ENCODE results near the gene ZNF771.
"Not testable (repeated sequence)": the region's sequence is repeated elsewhere in the genome, so short reads cannot be mapped to it uniquely, and the experiment has no call there.

ZNF771 gene

DNA sequence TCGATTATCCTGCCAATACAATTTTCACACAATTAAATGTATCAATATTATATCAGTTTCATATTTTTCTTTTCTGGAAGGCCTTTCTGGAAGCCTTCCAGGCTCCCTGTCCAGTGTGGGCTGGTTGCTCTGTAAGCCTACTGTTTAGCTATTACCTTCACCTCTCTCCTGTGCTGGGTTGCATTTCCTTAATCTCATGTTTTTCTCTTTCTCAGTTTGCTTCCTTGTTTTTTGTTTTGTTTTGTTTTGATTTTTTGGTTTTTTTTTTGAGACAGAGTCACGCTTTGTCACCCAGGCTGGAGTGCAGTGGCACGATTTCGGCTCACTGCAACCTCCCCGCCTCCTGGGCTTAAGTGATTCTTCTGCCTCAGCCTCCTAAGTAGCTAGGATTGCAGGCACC is 31.4 kb downstream of the ZNF771 start:
- no peak for DNase-seq

DNA sequence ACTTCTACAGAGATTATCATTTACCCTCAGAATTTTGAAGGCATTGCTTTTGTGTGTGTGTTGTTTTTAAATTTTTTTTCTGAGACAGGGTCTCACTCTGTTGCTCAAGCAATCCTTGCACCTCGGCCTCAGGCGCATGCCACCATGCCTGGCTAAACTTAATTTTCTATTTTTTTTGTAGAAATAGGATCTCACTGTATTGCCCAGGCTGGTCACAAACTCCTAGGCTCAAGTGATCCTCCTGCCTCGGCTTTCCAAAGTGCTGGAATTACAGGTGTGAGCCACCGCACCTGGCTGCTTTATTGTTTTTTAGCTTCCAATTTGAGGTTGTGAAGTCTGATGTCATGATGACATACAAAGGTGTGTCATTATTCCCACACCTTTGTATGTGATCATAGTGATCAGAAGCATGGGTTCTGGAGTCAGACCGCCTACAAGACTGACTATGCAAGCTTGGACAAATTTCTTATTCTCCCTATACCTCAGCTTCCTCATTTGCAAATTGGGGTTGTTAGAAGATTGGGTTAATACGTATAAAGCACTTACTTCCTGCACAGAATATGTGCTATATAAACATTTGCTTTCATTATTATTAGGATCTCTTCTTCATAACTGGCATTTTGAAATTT is 32.4 kb downstream of the ZNF771 start:
- no peak for DNase-seq

DNA sequence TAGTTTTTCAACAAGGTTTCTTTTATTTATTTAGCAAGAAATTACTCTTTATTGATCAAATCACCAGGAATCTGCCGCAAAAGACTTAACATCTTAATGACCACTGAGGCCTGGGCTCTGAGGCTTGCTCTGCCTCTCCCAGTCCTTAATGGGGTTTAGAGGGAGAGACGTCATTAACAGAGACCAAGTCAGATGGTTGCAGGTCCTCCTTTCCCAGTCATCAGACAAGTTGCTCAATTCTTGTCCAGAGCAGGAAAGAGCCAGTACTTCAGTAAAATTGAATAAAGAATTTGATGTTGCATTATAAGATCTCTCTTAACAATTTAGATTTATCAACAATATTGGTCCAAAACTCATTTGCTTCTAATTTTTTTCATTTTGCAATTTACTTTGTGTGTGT is 36.2 kb downstream of the ZNF771 start:
- no peak for DNase-seq

DNA sequence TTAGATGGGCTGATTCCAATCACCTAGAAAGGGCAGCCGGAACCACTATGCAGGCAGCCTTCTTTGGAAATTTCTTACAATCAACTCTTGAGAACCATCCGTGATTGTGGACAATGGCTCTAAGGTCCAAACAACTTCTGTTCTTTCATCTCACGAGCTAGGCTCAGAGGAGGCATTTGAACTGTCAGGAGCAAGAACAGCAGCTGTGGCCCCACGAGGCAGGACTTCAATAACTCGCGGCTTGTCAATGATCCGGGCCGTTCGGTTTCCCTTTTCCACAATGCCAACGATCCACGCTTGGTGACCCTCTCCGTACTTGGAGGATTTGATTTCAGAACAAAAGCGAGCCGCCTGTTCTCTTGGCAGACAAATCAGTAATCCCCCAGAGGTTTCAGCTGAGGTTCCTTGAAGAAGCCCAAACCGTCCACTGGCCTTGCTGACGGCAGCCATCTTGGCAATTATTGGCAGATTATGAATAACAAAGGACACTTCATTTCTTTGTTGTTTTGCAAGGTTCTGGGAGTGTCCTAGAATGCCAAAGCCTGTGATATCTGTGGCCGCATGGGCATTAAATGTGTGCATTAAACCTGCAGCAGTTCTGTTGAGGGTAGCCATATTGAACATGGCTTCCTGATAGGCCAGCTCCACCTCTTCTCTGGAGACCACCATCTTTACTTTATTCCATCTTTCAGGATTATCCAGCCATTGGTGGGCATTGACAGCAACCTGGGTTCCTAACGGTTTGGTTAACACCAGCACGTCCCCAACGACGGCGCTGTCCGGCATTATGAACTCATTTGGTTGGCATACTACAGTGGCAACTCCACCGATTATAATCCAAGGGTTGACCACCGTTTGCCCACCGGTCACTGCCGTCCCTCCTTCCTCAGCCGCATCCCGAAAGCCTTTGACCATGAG is 37.1 kb downstream of the ZNF771 start:
- no peak for DNase-seq

DNA sequence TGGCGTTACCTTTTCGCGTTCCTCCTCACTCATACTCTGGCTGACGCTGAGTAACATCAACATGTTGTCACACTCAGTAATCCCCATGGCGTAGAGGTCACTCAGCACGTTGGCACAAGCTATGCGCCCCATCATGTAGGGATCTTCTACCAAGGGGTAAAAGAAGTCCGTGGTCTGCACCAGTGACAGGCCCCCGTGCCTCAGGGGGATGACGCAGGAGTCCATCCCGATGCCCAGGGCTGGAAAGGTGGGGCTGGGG is 37.7 kb downstream of the ZNF771 start:
- DNase-seq = no peak

DNA sequence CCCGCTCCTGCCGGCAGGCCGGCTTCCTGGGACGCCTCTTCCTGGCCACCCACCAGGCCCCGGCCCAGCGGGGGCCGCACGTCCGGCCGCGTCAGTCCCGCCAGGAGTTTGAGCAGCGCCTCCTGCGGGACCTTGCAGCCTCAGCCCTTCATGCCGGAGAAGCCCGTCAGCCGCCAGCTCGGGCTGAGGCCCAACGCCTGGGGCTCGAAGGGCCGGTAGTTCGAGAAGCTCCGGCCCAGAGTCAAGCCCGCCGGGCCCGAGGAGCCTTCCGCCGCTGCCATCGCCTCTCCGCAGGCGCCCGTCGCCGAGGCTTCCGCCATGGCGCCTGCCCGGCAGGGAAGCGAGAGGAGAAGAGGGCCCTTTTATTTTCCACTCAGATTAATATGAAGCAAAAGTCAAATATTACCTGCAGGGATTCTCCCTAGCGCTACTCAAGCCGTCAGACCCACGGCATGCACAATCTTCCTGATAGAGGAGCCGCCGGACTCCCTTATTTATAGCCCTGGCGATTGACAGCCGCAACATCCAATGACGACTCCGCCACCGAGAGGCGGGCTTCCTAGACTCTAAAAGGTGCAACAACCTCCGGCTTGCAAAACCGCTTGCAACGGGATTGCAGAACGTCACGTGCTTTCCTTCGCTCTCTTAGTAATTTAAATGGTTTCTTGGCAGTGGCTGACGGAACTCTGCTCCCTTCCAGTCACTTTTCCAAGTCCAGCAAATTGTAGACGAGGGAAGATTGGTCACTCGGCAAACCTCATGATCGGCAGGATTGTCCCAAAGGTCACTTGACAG is 38.2 kb downstream of the ZNF771 start, which contains the start of gene SEPHS2:
TSS of gene SEPHS2 (minus strand) at position 467 of the 795 bp plus-strand sequence. CDS start at position 320, 147 bp downstream.
- DNase-seq = peak; percentile 96

DNA sequence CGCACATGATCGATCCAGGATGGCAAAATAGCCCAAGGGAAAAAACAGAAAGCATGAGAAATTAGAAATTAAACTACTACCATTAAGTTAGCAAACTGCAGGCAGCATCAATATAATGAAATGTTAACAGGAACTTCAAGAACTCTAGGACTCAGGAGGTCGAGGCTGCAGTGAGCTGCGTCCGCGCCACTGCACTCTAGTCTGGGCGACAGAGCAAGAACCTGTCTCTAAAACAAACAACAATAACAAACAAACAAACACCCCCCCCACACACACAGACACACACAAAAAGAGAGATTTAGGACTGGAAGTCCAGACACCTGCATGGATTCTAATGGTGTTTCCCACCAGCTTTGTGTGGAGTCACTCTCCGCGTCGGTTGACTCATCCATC is 38.8 kb downstream of the ZNF771 start:
- no peak for DNase-seq

DNA sequence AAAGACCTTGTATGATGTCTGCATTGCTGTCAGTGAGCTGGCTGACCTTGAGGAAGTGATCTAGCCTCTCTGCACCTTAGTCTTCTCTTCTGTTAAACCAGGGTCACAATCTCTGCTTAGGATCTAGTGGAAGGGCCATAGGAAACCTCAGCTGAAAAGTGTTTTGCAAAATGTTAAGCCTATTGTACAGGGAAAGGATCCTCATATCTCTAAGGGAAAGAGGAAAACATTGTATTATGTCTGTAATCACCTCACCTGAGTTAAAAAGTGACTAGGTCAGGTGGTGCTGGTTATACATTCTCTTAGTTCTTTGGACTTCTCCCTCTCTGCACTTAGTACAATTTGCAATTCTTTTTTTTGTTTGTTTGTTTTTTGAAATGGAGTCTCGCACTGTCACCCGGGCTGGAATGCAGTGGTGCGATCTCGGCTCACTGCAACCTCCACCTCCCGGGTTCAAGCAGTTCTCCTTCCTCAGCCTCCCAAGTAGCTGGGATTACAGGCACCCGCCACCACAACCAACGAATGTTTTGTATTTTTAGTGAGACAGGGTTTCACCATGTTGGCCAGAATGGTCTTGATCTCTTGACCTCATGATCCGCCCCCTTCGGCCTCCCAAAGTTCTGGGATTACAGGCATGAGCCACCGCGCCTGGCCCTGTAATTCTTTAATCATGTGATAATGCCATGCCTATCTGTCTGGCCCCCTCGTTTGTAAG is 40.3 kb downstream of the ZNF771 start:
- no peak for DNase-seq

DNA sequence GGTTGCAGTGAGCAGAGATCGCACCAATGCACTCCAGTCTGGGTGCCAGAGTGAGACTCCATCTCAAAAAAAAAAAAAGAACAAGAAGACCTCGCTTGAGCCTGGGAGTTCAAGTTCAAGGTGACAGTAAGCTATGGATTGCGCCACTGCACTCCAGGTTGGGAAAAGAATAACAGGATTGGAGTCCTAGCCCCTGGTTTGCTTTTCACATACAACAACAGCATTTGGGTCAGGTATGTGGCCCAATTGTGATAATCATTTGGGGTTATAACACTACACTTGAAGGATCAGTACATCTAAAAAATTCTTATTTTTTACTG is 41.7 kb downstream of the ZNF771 start:
- no peak for DNase-seq

DNA sequence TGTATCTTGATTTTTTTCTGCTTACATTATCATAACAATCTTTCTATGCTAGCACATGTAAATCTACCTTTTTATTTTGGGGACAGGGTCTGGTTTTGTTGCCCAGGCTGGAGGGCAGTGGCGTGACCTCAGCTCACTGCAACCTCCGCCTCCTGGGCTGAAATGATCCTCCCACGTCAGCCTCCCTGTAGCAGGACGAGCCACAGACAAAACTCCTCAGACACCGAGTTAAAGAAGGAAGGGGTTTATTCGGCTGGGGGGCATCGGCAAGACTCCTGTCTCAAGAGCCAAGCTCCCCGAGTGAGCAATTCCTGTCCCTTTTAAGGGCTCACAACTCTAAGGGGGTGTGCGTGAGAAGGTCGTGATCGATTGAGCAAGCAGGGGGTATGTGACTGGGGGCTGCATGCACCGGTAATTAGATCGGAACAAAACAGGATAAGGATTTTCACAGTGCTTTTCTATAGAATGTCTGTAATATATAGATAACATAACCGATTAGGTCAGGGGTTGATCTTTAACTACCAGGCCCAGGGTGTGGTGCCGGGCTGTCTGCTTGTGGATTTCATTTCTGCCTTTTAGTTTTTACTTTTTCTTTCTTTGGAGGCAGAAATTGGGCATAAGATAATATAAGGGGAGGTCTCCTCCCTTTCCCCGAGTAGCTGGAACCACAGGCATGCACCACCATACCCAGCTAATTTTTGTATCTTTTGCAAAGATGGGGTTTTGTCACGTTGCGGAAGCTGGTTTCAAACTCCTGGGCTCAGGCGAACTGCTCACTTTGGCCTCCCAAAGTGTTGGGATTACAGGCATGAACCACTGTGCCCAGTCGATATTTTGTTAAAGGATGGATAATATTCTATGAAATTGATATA is 45.5 kb downstream of the ZNF771 start:
- DNase-seq = not testable (repeated sequence)

DNA sequence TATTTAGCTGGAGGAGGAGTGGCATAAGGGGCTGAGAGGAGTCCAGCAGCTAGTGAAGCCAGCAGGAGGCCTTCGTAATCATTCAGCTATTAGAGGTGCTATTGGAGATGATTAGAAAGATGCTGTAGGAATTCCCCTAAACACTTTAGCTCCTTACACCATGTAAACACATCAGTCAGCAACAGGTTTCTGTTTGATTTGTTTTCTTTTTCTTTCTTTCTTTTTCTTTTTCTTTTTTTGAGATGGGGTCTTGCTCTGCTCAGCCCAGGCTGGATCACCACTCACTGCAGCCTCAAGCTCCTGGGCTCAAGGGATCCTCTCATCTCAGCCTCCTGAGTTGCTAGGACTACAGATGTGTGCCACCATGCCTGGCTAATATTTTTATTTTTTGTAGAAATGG is 48.9 kb downstream of the ZNF771 start:
- DNase-seq = no peak

DNA sequence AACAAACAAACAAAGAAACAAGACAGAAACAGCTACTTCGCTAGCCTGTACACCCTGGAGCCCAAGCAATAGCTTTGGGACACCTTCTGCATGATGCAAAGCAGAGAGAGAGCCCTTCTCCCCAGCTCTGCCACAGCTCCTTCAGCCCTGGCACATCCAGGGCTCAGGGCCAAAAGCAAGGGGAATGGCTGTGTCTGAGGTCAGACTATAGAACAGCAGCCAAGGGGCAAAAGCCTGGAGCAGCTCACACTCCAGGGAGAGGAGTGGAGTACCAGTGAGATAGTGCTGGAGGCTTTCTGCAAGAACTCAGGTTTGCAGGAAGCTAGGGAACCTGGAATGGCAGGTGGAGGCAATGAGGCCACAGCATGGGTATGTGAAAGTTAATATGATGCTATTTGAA is 49.9 kb downstream of the ZNF771 start:
- no peak for DNase-seq

DNA sequence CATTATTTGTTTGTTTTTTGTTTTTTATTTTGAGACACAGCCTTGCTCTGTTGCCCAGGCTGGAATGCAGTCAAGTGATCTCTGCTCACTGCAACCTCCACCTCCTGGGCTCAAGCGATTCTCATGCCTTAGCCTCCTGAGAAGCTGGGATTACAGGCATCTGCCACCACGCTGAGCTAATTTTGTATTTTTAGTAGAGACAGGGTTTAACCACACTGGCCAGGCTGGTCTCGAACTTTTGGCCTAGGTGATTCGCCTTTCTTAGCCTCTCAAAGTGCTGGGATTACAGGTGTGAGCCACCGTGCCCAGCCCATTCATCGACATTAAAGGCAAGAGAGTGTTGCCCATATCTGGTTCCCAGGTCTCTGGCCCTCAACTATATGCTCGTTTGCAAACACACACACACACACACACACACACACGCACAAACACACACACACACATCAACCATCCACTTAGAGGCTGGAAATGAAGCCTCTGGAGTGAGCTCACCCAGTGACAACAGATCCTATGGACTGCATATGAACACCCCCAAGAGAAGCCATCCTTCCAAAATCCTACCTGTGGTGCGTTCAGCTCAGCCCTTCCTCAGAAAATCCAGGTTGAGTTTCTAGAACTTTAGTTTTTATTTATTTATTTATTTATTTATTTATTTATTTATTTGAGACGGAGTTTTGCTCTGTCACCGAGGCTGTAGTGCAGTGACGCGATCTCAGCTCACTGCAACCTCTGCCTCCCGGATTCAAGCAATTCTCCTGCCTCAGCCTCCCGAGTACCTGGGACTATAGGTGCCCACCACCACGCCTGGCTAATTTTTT is 50.5 kb downstream of the ZNF771 start:
- no peak for DNase-seq

DNA sequence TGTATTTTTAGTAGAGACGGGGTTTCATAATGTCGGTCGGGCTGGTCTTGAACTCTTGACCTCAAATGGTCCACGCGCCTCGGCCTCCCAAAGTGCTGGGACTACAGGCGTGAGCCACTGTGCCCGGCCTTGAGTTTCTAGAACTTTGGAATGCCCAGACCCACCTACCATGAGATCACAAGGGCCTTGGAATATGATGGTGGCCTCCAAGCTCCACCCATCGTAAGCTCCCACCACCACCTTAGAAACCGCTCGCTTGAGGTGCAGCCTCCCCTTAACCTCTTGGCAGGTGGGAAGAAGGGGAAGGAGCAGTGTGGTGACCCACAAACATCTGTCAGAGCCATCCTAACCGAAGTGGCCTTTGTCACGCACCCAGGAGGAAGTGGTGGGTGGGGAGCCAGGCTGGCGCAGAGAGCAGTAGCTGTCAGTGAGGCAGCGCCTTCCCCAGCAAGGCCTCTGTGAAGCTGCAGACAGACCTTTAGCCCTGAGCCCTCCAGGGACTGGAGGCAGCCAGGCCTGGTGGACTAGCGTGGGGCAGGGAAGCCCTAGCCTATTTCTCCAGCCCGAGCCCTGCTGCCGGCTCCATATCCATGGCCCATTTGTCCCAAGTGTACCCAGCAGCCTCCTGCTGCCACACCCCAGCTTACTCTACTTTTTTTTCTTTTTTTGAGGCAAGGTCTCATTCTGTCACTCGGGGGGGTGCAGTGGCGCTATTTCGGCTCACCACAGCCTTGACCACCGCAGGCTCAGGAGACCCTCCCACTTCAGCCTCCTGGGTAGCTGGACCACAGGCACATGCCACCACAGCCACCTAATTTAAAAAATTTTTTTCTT is 51.4 kb downstream of the ZNF771 start:
- no peak for DNase-seq

DNA sequence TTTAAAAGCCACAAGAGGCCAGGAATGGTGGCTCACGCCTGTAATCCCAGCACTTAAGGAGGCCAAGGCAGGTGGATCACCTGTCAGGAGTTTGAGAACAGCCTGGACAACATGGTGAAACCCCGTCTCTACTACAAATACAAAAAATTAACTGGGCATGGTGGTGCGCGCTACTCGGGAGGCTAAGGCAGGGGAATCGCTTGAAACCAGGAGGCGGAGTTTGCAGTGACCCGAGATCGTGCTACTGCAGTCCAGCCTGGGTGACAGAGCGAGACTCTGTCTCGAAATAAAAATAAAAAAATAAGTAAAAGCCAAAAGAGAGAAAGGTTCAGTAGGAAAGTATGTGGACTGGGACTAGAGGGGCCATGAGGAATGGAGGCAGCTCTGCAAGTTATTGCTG is 52.0 kb downstream of the ZNF771 start:
- no peak for DNase-seq

DNA sequence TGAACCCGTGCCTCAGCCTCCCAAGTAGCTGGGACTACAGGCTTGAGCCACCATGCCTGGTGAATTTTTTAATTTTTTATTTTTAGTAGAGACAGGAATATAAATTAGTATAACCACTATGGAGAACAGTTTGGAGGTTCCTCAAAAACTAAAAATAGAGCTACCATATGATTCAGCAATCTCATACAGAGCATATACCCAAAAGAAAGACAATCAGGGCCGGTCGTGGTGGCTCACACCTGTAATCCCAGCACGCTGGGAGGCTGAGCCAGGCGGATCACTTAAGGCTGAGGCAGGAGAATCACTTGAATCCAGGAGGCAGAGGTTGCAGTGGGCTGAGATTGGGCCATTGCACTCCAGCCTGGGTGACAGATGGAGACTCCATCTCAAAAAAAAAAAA is 54.0 kb downstream of the ZNF771 start:
- DNase-seq = not testable (repeated sequence)

DNA sequence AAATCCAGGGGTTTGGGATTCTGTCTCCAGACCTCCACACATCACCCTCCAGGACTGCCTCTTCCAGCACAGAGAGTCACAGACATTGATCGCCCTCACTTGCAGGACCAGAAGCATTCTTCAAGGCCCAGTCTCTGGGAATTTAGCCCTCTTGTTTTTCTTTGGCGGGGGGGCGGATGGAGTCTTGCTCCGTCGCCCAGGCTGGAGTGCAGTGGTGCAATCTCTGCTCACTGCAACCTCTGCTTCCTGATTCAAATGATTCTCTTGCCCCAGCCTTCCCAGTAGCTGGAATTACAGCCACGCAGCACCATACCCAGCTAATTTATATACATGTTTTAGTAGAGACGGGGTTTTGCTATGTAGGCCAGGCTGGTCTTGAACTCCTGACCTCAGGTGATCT is 56.7 kb downstream of the ZNF771 start:
- no peak for DNase-seq

Data from NCI-H510A (cell line).